Activated CD4-positive, alpha-beta T cell treated with anti-CD3 and anti-CD28 coated beads, Interleukin-2, Interleukin-4, amounts not matched to agents 100 ng/mL and 50 ng/mL, durations not matched to agents 16 hours and 8 hours (primary cell): ENCODE results near the gene ZNF324B.
"Not testable (repeated sequence)": the region's sequence is repeated elsewhere in the genome, so short reads cannot be mapped to it uniquely, and the experiment has no call there.

ENCODE experiments used
- DNase-seq: peaks from one replicate; pipeline ENCODE4 v3.0.0-alpha.2; 2020; ENCODE audit warnings: low spot score

ZNF324B gene

GRCh38 chr19:58451358-58452101 lies at the start of gene ZNF324B:
Gene ZNF324B (plus strand): TSS chr19:58451622. CDS start chr19:58453702, 2,080 bp downstream.
- peak; percentile 97 for DNase-seq

GRCh38 chr19:58401840-58402421 lies 49.5 kb upstream of the ZNF324B start:
- DNase-seq = no peak

GRCh38 chr19:58403920-58404478 lies 47.4 kb upstream of the ZNF324B start:
- DNase-seq = not testable (repeated sequence)

- DNase-seq = no peak
Measured at GRCh38 chr19:58406818-58407657, 44.4 kb upstream of the ZNF324B start.

GRCh38 chr19:58407658-58408151 lies 43.7 kb upstream of the ZNF324B start:
- DNase-seq = no peak

- peak; percentile 97 for DNase-seq
Measured at GRCh38 chr19:58408152-58409009, 43.0 kb upstream of the ZNF324B start, which contains the start of gene ZNF584. Gene ZNF584 (plus strand): TSS chr19:58408649. CDS start chr19:58409148, 499 bp downstream.

- DNase-seq = no peak
Measured at GRCh38 chr19:58409010-58409790, 42.2 kb upstream of the ZNF324B start.

GRCh38 chr19:58416604-58417003 lies 34.8 kb upstream of the ZNF324B start:
- no peak for DNase-seq

GRCh38 chr19:58417071-58417470 lies 34.4 kb upstream of the ZNF324B start:
- DNase-seq = no peak

GRCh38 chr19:58428617-58429016 lies 22.8 kb upstream of the ZNF324B start:
- DNase-seq = no peak

GRCh38 chr19:58429745-58430144 lies 21.7 kb upstream of the ZNF324B start:
- no peak for DNase-seq

GRCh38 chr19:58434217-58434616 lies 17.2 kb upstream of the ZNF324B start:
- DNase-seq = no peak

GRCh38 chr19:58439576-58440554 lies 11.6 kb upstream of the ZNF324B start, which contains the start of gene ZNF132:
Gene ZNF132 (minus strand): TSS chr19:58440153. CDS start chr19:58439821, 332 bp downstream.
- DNase-seq = peak; percentile 98

- no peak for DNase-seq
Measured at GRCh38 chr19:58440556-58440955, 10.9 kb upstream of the ZNF324B start.

GRCh38 chr19:58442986-58443385 lies 8.4 kb upstream of the ZNF324B start:
- DNase-seq = not testable (repeated sequence)

GRCh38 chr19:58448860-58449259 lies 2.6 kb upstream of the ZNF324B start:
- DNase-seq = not testable (repeated sequence)

- not testable (repeated sequence) for DNase-seq
Measured at GRCh38 chr19:58449980-58450379, 1.4 kb upstream of the ZNF324B start.

GRCh38 chr19:58450856-58451357 lies 515 bp upstream of the ZNF324B start:
- DNase-seq = no peak

- DNase-seq = no peak
Measured at GRCh38 chr19:58453743-58454142, 2.3 kb downstream of the ZNF324B start.
